Neural cell (in vitro differentiated cells): Measurements from ENCODE around the gene HPGD.

Experiments
- CTCF ChIP-seq: fragments of 450-650 bp; IDR thresholded peaks from 2 replicates; pipeline ENCODE4 v1.5.1; 2014; ENCODE audit warnings: antibody characterized with exemption, mild to moderate bottlenecking, moderate library complexity; ENCODE audit not compliant: poor library complexity, severe bottlenecking
- POLR2AphosphoS5 ChIP-seq: IDR thresholded peaks from 2 replicates; pipeline ENCODE4 v1.6.1; 2012

- TF ChIP-seq CTCF (no peak), POLR2AphosphoS5 (no peak)
Observed at GRCh38 chr4:174559894-174560293, 37.6 kb upstream of the HPGD start.
